Measurements from ENCODE around the gene EFCAB12. TPM values are rescaled to one million over a fixed set of nuclear protein-coding genes. Genes with fewer than 3 reads are reported as not detected.

EFCAB12 gene
- total and polyA plus RNA-seq, 2 of the 13 experiments (the other 11 are each of a cell fraction or from before 2014, with no cell fraction given): 0.31 to 2.4 TPM

- TF ChIP-seq REST (IDR thresholded peaks at IDR 0.05; ENCODE audit: borderline replicate concordance in 1 of 2, low read depth in 1 of 2, low read length in 2 of 2) (peak in 1 of 2 experiments; percentile 20; a peak in 1 of 4 replicates), ADNP (CRISPR knock-in tag; IDR thresholded peaks at IDR 0.05) (no peak), SAFB2 (CRISPR knock-in tag; IDR thresholded peaks at IDR 0.05; ENCODE audit: borderline replicate concordance, low read depth) (peak; percentile 86; the same call in 1 of the 2 replicates), ZNF33B (CRISPR knock-in tag; IDR thresholded peaks at IDR 0.05) (peak; percentile 44; the same call in 1 of the 2 replicates), ZNF335 (CRISPR knock-in tag; IDR thresholded peaks at IDR 0.05) (no peak; the same call in 1 of the 2 replicates), NAIF1 (CRISPR knock-in tag; IDR thresholded peaks at IDR 0.05; ENCODE audit: borderline replicate concordance) (peak; percentile 77), FOXA1 (IDR thresholded peaks at IDR 0.05) (no peak), FOXA1 (CRISPR knock-in tag; IDR thresholded peaks at IDR 0.05) (peak; percentile 33), ZNF124 (CRISPR knock-in tag; IDR thresholded peaks at IDR 0.05) (no peak; the same call in 1 of the 2 replicates), ATF4 (CRISPR knock-in tag; IDR thresholded peaks at IDR 0.05) (peak in 1 of 2 experiments; percentile 62; a peak in 2 of 4 replicates), PHF21A (CRISPR knock-in tag; IDR thresholded peaks at IDR 0.05) (peak; percentile 72), MYPOP (CRISPR knock-in tag; IDR thresholded peaks at IDR 0.05) (peak; percentile 92; the same call in 1 of the 2 replicates), HDAC2 (CRISPR knock-in tag; IDR thresholded peaks at IDR 0.05) (peak; percentile 80), ZNF432 (CRISPR knock-in tag; IDR thresholded peaks at IDR 0.05; ENCODE audit: borderline replicate concordance) (no peak), MXD1 (CRISPR knock-in tag; IDR thresholded peaks at IDR 0.05) (peak; percentile 63; the same call in 1 of the 2 replicates), ZNF142 (CRISPR knock-in tag; IDR thresholded peaks at IDR 0.05) (peak; percentile 32; the same call in 1 of the 2 replicates)
These were observed 11.6 kb upstream of the EFCAB12 start, which contains the start of the genes IFT122 and MBD4 (continued) for GRCh38 chr3:129439817-129440617.

Data from HepG2 (cell line).